ENCODE data around the gene CFAP65.

Gene CFAP65

GRCh38 chr2:218995561-218995960, 45.8 kb downstream of the CFAP65 start:
- H3K4me3 ChIP-seq (ENCODE audit: low read length) = no peak overlapping the region
- H3K9me3 ChIP-seq (ENCODE audit: low read length) = no peaks in the 10 kb centered on the region
- H3K27me3 ChIP-seq (ENCODE audit: insufficient read depth, low read length) = peaks cover 89% of the 10 kb centered on the region
- H3K4me1 ChIP-seq (ENCODE audit: insufficient read depth, low read length) = peaks cover 14% of the 10 kb centered on the region
- H2AFZ ChIP-seq (ENCODE audit: low read depth, low read length) = no peak overlapping the region
- H3K36me3 ChIP-seq (ENCODE audit: insufficient read depth, low read length) = no peaks in the 10 kb centered on the region

- Histone ChIP-seq H3K4me1 (ENCODE audit: insufficient read depth, low read length) (peaks cover 14% of the 10 kb centered on the region), H3K36me3 (ENCODE audit: insufficient read depth, low read length) (no peaks in the 10 kb centered on the region), H3K4me3 (ENCODE audit: low read length) (peak within 1 kb of the TSS; percentile 23), H2AFZ (ENCODE audit: low read depth, low read length) (peak within 1 kb of the TSS; percentile 38), H3K27me3 (ENCODE audit: insufficient read depth, low read length) (peaks cover 90% of the 10 kb centered on the region), H3K9me3 (ENCODE audit: low read length) (no peaks in the 10 kb centered on the region)
Measured at GRCh38 chr2:218993345-218994315, 47.7 kb downstream of the CFAP65 start, which contains the start of gene CRYBA2. TSS of gene CRYBA2 (minus strand) at chr2:218993422. CDS start at chr2:218993176, 246 bp downstream.

DNA sequence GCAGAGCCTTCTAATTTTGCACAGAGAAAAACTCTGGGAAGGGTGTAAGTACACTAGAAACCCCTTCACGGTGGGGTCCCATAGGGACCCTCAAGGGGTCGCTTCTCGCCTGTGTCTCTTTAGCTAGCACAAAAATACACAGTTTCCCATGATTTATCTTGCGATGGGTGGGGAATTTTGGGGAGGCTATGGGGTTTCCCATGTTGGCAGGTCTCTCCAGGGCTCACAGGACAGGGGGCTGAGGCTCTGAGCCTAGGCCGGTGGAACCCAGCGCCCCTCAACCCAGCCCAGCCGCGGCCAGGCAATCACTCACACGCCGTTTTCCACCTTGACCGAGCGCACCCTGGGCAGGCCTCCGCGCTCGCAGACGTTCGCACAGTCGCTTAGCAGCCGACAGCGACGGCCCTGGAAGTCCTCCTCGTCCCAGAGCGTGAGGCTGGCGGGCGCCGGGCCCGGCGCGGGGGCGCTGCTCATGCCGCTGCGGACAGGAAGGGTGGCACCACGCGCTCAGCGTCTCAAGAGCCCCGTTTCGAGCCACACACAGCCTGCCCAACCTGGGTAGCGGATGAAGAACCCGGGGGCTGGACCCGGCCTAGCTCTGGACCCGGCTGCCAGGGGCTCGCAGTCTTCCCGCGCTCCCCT, 48.5 kb downstream of the CFAP65 start:
- Histone ChIP-seq H3K4me3 (ENCODE audit: low read length) (peak overlapping the region; percentile 23), H2AFZ (ENCODE audit: low read depth, low read length) (peak overlapping the region; percentile 38), H3K4me1 (ENCODE audit: insufficient read depth, low read length) (peaks cover 14% of the 10 kb centered on the region), H3K36me3 (ENCODE audit: insufficient read depth, low read length) (no peaks in the 10 kb centered on the region), H3K27me3 (ENCODE audit: insufficient read depth, low read length) (peaks cover 90% of the 10 kb centered on the region), H3K9me3 (ENCODE audit: low read length) (no peaks in the 10 kb centered on the region)

DNA sequence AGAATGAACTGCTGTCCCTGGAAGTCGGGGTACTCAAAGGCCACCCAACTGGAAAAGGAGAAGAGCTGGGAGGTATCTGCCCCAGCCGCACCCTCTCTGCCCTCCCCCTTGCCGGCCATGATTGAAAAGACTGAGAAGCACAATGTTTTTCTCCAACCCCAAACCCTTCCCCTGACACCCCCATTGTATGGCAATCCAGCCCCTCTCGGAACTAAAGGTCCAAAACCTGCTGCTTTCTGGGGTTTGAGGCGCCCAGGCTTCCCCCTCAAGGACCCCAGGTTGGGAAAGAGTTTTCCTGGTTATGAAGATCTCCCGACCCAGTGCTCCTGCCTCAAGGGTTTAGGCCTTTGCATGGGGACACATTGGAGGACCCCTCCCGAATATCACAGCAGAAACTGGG, 49.1 kb downstream of the CFAP65 start:
- no peaks in the 10 kb centered on the region for H3K36me3 ChIP-seq (ENCODE audit: insufficient read depth, low read length)
- H3K4me1 ChIP-seq (ENCODE audit: insufficient read depth, low read length) = peaks cover 14% of the 10 kb centered on the region
- H3K27me3 ChIP-seq (ENCODE audit: insufficient read depth, low read length) = peaks cover 90% of the 10 kb centered on the region
- H3K9me3 ChIP-seq (ENCODE audit: low read length) = no peaks in the 10 kb centered on the region
- H3K4me3 ChIP-seq (ENCODE audit: low read length) = no peak overlapping the region
- H2AFZ ChIP-seq (ENCODE audit: low read depth, low read length) = no peak overlapping the region

DNA sequence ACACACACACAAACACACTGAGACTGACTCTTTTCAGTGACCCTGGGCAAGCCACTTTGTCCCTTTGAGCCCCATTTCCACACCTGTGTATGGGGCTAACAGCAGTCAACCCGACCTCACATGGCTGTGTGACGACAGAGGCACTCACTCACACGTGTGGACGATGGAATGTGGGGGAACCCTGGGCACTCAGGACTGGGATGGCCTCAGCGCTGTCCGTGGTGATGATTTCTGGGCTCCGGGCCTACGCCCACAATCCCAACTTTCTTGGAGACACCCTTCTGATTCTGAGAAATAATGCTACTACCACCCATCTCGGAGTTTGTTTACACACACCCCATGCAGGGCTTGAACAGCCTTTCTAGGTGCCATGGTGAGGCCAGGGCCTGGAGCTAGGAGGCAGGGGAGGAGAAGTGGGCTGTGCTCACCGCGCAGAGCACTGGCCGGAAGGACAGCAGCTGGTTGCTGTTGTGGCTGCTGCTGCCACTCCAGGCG, 49.6 kb downstream of the CFAP65 start:
- Histone ChIP-seq H3K36me3 (ENCODE audit: insufficient read depth, low read length) (no peaks in the 10 kb centered on the region), H3K27me3 (ENCODE audit: insufficient read depth, low read length) (peaks cover 90% of the 10 kb centered on the region), H3K4me3 (ENCODE audit: low read length) (no peak overlapping the region), H3K4me1 (ENCODE audit: insufficient read depth, low read length) (peaks cover 14% of the 10 kb centered on the region), H3K9me3 (ENCODE audit: low read length) (no peaks in the 10 kb centered on the region), H2AFZ (ENCODE audit: low read depth, low read length) (no peak overlapping the region)

DNA sequence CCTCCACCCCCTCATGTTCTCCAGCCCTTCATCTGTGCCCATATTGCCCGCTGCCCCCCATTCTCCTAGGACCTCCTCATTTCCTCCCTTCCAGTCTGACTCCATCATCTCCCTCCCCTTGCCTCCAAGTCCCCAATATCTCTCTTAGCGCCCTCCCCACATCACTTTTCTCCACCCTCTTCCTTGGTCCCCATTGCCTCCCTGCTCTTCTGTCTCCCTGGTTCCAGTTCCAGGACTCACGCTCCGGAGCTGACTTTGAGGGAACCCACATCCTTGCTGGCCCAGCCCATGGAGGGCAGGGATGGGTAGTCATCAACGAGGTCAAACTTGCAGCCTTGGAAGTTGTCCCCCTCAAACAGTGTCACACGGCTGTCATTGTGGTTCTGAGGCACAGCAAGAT, 50.7 kb downstream of the CFAP65 start:
- Histone ChIP-seq H3K4me3 (ENCODE audit: low read length) (no peak overlapping the region), H3K27me3 (ENCODE audit: insufficient read depth, low read length) (peaks cover 96% of the 10 kb centered on the region), H3K36me3 (ENCODE audit: insufficient read depth, low read length) (no peaks in the 10 kb centered on the region), H3K9me3 (ENCODE audit: low read length) (peaks cover 2% of the 10 kb centered on the region), H2AFZ (ENCODE audit: low read depth, low read length) (no peak overlapping the region), H3K4me1 (ENCODE audit: insufficient read depth, low read length) (peaks cover 14% of the 10 kb centered on the region)

DNA sequence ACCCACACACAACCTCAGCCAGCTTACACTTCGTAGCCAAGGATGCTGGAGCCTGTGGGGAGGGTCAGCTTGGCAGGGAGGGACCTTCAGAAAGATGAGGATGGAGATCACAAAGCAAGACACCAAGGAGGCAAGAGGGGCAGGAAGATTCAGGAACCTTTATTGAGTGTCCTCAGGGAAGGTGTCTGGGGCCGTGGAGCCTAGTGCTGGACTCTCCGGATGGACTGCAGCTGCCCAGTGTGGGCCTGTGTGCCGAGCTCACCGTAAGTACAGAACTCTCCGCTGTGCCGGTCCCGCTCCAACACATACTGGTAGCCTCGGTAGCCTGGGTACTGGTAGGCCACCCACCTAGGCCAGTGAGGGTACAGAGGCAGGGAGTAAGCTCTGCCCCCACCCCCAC, 51.3 kb downstream of the CFAP65 start:
- peaks cover 93% of the 10 kb centered on the region for H3K27me3 ChIP-seq (ENCODE audit: insufficient read depth, low read length)
- peaks cover 2% of the 10 kb centered on the region for H3K9me3 ChIP-seq (ENCODE audit: low read length)
- H3K4me1 ChIP-seq (ENCODE audit: insufficient read depth, low read length) = peaks cover 16% of the 10 kb centered on the region
- H3K36me3 ChIP-seq (ENCODE audit: insufficient read depth, low read length) = no peaks in the 10 kb centered on the region
- H2AFZ ChIP-seq (ENCODE audit: low read depth, low read length) = no peak overlapping the region
- no peak overlapping the region for H3K4me3 ChIP-seq (ENCODE audit: low read length)

DNA sequence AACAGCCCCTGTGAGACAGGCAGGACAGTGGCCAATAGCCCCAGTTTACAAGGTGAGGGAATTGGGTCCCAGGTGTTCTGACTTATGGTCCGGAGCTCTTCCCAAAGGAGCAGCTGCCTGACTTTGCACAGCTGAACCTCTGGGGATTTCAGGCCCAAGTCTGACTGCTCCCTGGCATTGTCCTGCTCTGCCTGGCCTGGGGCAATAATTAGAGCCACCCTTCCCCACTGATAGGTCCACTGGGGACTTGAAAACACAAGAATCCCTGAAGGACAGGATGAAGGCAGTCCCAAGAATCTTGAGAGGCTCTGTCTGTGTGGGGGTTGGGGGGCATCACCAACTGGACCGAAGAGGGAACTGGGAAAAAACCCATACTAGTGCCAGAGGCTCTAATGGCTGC, 52.7 kb downstream of the CFAP65 start:
- peaks cover 10% of the 10 kb centered on the region for H3K4me1 ChIP-seq (ENCODE audit: insufficient read depth, low read length)
- H3K27me3 ChIP-seq (ENCODE audit: insufficient read depth, low read length) = peaks cover 94% of the 10 kb centered on the region
- H3K36me3 ChIP-seq (ENCODE audit: insufficient read depth, low read length) = no peaks in the 10 kb centered on the region
- peaks cover 2% of the 10 kb centered on the region for H3K9me3 ChIP-seq (ENCODE audit: low read length)
- no peak overlapping the region for H2AFZ ChIP-seq (ENCODE audit: low read depth, low read length)
- H3K4me3 ChIP-seq (ENCODE audit: low read length) = no peak overlapping the region

DNA sequence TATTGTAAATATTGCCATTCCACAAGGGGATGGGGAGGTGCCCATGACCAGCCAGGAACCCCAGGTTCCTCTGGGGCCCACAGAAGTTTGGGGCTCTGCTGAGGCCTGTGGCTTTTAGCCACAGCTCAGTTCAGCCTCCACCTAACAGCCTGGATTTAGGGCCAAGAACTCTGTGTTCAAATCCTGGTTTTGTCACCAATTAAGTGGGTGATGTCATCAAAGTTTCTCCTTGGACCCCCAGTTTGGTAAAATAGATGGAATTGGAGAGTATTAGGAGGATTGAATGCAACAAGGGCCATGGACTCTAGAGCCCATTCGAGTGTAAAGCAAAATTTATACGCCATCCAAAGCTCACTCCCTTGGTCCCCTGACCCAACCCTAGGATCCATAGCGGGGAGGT, 53.2 kb downstream of the CFAP65 start:
- H3K4me1 ChIP-seq (ENCODE audit: insufficient read depth, low read length) = peaks cover 5% of the 10 kb centered on the region
- H3K27me3 ChIP-seq (ENCODE audit: insufficient read depth, low read length) = peaks cover 94% of the 10 kb centered on the region
- H3K4me3 ChIP-seq (ENCODE audit: low read length) = no peak overlapping the region
- H3K9me3 ChIP-seq (ENCODE audit: low read length) = peaks cover 2% of the 10 kb centered on the region
- H3K36me3 ChIP-seq (ENCODE audit: insufficient read depth, low read length) = no peaks in the 10 kb centered on the region
- no peak overlapping the region for H2AFZ ChIP-seq (ENCODE audit: low read depth, low read length)

DNA sequence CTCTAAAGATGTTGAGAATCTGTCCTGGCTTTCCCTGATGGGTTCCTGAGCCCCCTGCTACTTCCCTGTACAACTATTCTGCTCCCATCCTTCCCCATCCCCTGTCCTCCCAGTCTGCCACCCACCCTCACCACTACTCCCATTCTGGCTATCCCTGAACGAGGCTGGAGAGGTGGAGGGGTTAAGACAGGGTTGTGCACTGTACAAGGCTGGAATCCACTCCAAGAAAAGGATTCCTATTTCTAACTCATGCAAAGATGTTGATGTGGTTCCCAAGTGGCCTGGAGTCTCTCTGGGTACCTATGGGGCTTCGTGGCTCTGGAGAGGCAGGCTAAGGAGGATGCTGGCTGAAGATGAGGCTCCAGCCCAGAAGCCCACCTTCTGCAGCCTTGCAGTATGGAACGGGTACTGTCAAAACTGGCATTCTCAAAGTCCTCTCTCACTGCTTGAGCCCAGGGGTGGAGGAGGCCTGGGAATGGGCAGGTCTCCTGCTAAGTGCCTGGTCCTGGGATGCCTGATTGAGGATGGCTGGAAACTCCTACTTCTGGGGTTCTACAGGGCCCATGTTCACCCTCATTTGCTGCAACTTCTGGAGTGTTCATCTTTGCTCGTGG, 55.1 kb downstream of the CFAP65 start:
- Histone ChIP-seq H3K4me1 (ENCODE audit: insufficient read depth, low read length) (peaks cover 15% of the 10 kb centered on the region), H3K27me3 (ENCODE audit: insufficient read depth, low read length) (peaks cover 94% of the 10 kb centered on the region), H3K9me3 (ENCODE audit: low read length) (peaks cover 2% of the 10 kb centered on the region), H2AFZ (ENCODE audit: low read depth, low read length) (no peak overlapping the region), H3K4me3 (ENCODE audit: low read length) (no peak overlapping the region), H3K36me3 (ENCODE audit: insufficient read depth, low read length) (no peaks in the 10 kb centered on the region)

DNA sequence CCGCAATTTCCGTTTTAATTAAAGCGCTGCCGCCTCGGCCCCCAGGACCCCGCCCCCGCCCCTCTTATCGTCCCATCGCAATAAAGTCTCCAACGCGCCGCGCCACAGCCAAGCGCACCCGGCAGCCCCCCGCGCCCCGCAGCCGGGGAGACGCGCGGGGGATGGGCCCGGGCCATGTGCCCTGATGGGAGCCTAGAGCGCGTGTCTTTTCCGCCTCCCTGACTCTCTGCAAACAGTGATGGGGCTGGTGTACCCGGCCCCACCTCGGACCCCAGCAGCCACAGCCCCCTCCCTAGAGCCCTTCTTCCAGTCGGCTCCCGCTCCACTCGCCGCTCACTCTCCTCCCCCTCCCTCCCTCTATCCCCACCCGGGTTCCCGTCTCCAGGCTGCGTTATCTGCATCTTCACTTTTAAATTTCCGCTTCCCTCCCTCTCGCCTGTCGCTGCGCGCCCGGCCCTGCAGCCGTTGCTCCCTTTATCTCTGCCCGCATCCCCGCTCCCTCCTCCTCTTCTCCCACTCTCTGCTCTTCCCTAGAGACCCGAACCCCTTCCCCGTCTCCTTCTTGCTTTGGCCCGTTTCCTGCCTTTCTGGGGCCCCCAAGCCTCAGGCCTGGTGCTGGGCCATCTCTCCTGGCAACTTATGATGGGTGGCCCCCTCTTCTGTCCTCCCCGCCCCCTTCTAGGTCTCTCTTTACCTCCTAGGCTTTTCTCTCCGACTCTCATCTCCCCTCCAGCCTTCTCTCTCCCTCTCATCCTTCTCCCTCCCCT, 55.8 kb downstream of the CFAP65 start:
- no peak overlapping the region for H2AFZ ChIP-seq (ENCODE audit: low read depth, low read length)
- H3K36me3 ChIP-seq (ENCODE audit: insufficient read depth, low read length) = no peaks in the 10 kb centered on the region
- H3K4me1 ChIP-seq (ENCODE audit: insufficient read depth, low read length) = peaks cover 15% of the 10 kb centered on the region
- H3K4me3 ChIP-seq (ENCODE audit: low read length) = no peak overlapping the region
- H3K27me3 ChIP-seq (ENCODE audit: insufficient read depth, low read length) = peaks cover 92% of the 10 kb centered on the region
- peaks cover 2% of the 10 kb centered on the region for H3K9me3 ChIP-seq (ENCODE audit: low read length)

DNA sequence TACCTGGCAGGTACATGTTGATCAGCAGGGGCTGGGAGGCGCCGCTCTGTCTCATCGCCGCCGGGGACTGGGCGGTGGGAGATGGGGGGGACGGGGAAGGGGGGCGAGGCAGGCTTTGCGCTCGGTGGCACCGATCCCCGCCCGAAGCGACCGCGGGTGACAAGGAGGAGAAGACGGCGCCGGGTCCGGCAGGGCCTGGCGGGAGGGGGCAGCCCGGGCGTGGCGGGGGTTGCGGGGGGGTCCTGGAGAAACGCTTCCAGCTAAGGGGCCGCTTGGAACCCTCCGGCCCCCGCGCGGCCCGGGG, 56.3 kb downstream of the CFAP65 start, which contains the start of gene FEV:
Gene FEV (minus strand): TSS at position 164 of the 304 bp plus-strand sequence. CDS start 109 bp downstream, at position 55.
- peaks cover 90% of the 10 kb centered on the region for H3K27me3 ChIP-seq (ENCODE audit: insufficient read depth, low read length)
- H3K36me3 ChIP-seq (ENCODE audit: insufficient read depth, low read length) = no peaks in the 10 kb centered on the region
- H3K4me1 ChIP-seq (ENCODE audit: insufficient read depth, low read length) = peaks cover 17% of the 10 kb centered on the region
- no peak within 1 kb of the TSS for H3K4me3 ChIP-seq (ENCODE audit: low read length)
- H3K9me3 ChIP-seq (ENCODE audit: low read length) = peaks cover 2% of the 10 kb centered on the region
- no peak within 1 kb of the TSS for H2AFZ ChIP-seq (ENCODE audit: low read depth, low read length)
